Prostate gland (tissue), 2 donors: Measurements from ENCODE around the gene OPTN. TPM values are rescaled to one million over a fixed set of nuclear protein-coding genes. Genes with fewer than 3 reads are reported as not detected.

Source experiments
- DNase-seq: peaks from one replicate; pipeline ENCODE4 v3.0.0-alpha.2; 2019; ENCODE audit warnings: low spot score
- H3K27ac ChIP-seq, 2 donors: fragments of 200-600 bp; sonication (generic); 2 replicates each; pipeline ENCODE4 v1.5.1; 2017 to 2019
- H3K27me3 ChIP-seq: fragments of 200-600 bp; sonication (generic); replicated peaks from 2 replicates; pipeline ENCODE4 v1.5.1; 2019; ENCODE audit not compliant: insufficient read depth
- H3K36me3 ChIP-seq, 2 donors: fragments of 200-600 bp; sonication (generic); 1 replicate in 1 of 2; 2 replicates in 1 of 2; pipeline versions ENCODE4 v1.5.1 to v1.8.1; 2017 to 2019
- H3K4me1 ChIP-seq: fragments of 200-600 bp; sonication (generic); replicated peaks from 2 replicates; pipeline ENCODE4 v1.5.1; 2019
- H3K4me3 ChIP-seq, 2 donors: fragments of 200-600 bp; sonication (generic); 2 replicates each; pipeline ENCODE4 v1.5.1; 2017 to 2019
- H3K9me3 ChIP-seq: fragments of 200-600 bp; sonication (generic); 2 replicates; pipeline ENCODE4 v1.5.1; 2017
- CTCF ChIP-seq, 4 experiments: fragments of 200-600 bp in 2 of 4; fragments of 450-650 bp in 2 of 4; sonication (generic) in 2 of 4; IDR thresholded peaks; 1 replicate in 3 of 4; 2 replicates in 1 of 4; pipeline ENCODE4 v1.5.1; 2016 to 2019; ENCODE audit warnings: antibody characterized with exemption in 4 of 4, mild to moderate bottlenecking in 2 of 4, moderate library complexity in 2 of 4
- POLR2A ChIP-seq: fragments of 450-650 bp; IDR thresholded peaks from one replicate; pipeline ENCODE4 v1.6.1; 2016; ENCODE audit warnings: antibody characterized with exemption, mild to moderate bottlenecking
- POLR2AphosphoS5 ChIP-seq: sonication (generic); formaldehyde crosslinking; IDR thresholded peaks from one replicate; pipeline ENCODE4 v1.6.1; 2017; ENCODE audit warnings: antibody characterized with exemption
- WGBS: methylation state at CpG from one replicate; pipeline ENCODE4 v1.1.5; 2018; 5-methylcytosine and 5-hydroxymethylcytosine counted together
- intact Hi-C: fragments of 100-400 bp; cut with DNase I; formaldehyde crosslinking; loops from one replicate; pipeline ENCODE4 v1.14.2; 2022
- total RNA-seq, 2 donors: library from RNA; depleted of rRNA; stranded (reverse); fragments of >200 nt; gene quantifications; one replicate each; pipeline ENCODE4 v1.1.0, GENCODE V29; 2016

Gene OPTN
- total RNA-seq, 2 donors from 2014 or later, result 19.2 to 69.9 TPM

GRCh38 chr10:13068484-13068883 is 31.5 kb upstream of the OPTN start:
- Histone ChIP-seq H3K27ac (no peak overlapping the region), H3K36me3 (no peaks in the 10 kb centered on the region), H3K27me3 (no peaks in the 10 kb centered on the region), H3K9me3 (no peaks in the 10 kb centered on the region), H3K4me1 (no peaks in the 10 kb centered on the region), H3K4me3 (no peak overlapping the region)
- no peak for TF ChIP-seq CTCF (IDR thresholded peaks at IDR 0.05)
- TF ChIP-seq POLR2A, result no peak
- no peak for TF ChIP-seq POLR2AphosphoS5
- no peak for DNase-seq
- WGBS, result 94% methylated on average over 2 of the region's 2 CpGs
- intact Hi-C loops, result loop anchor here (5.0 kb wide), 1 partner anchor 341 kb away; no protein-coding TSS in a partner anchor

GRCh38 chr10:13072339-13072738 is 27.6 kb upstream of the OPTN start:
- Histone ChIP-seq H3K27ac (no peak overlapping the region), H3K27me3 (no peaks in the 10 kb centered on the region), H3K4me1 (no peaks in the 10 kb centered on the region), H3K9me3 (no peaks in the 10 kb centered on the region), H3K36me3 (no peaks in the 10 kb centered on the region), H3K4me3 (no peak overlapping the region)
- WGBS, result 96% methylated on average over 3 of the region's 3 CpGs
- intact Hi-C loops, result loop anchor here (5.0 to 10.0 kb wide), 2 partner anchors 355 to 808 kb away; no protein-coding TSS in a partner anchor
- no peak for DNase-seq
- TF ChIP-seq CTCF (IDR thresholded peaks at IDR 0.05) (no peak), POLR2AphosphoS5 (no peak), POLR2A (no peak)

- Histone ChIP-seq H3K36me3 (no peaks in the 10 kb centered on the region), H3K27ac (no peak overlapping the region), H3K27me3 (no peaks in the 10 kb centered on the region), H3K9me3 (no peaks in the 10 kb centered on the region), H3K4me1 (no peaks in the 10 kb centered on the region), H3K4me3 (no peak overlapping the region)
- TF ChIP-seq POLR2A, result no peak
- no peak for TF ChIP-seq POLR2AphosphoS5
- peak; percentile 71 to 76 (median 74) for TF ChIP-seq CTCF (IDR thresholded peaks at IDR 0.05)
- 18% methylated on average over 18 of the region's 18 CpGs for WGBS
- DNase-seq, result peak; percentile 63
- intact Hi-C loops, result loop anchor here (5.0 to 10.0 kb wide), 2 partner anchors 358 to 810 kb away; no protein-coding TSS in a partner anchor
Observed at GRCh38 chr10:13074563-13075451, 25.2 kb upstream of the OPTN start.

- Histone ChIP-seq H3K27me3 (no peaks in the 10 kb centered on the region), H3K9me3 (no peaks in the 10 kb centered on the region), H3K4me1 (no peaks in the 10 kb centered on the region), H3K27ac (no peak overlapping the region), H3K4me3 (no peak overlapping the region), H3K36me3 (no peaks in the 10 kb centered on the region)
- DNase-seq, result no peak
- TF ChIP-seq POLR2A (no peak), POLR2AphosphoS5 (no peak), CTCF (IDR thresholded peaks at IDR 0.05) (no peak)
- intact Hi-C loops, result loop anchor here (10.0 kb wide), 1 partner anchor 814 kb away; no protein-coding TSS in a partner anchor
- WGBS, result 86% methylated on average over 16 of the region's 16 CpGs
Observed at GRCh38 chr10:13078912-13079775, 20.8 kb upstream of the OPTN start.
